ENCODE results near the gene RBM38.
"Not testable (repeated sequence)": the region's sequence is repeated elsewhere in the genome, so short reads cannot be mapped to it uniquely, and the experiment has no call there.

RBM38 gene

GRCh38 chr20:57421253-57422220, 30.3 kb downstream of the RBM38 start:
- DNase-seq: no peak

- DNase-seq: no peak
These were observed 31.1 kb downstream of the RBM38 start for GRCh38 chr20:57422254-57422653.

GRCh38 chr20:57425150-57426013, 34.2 kb downstream of the RBM38 start:
- DNase-seq: no peak

- DNase-seq: no peak
These were observed 35.1 kb downstream of the RBM38 start for GRCh38 chr20:57426271-57426689.

DNA sequence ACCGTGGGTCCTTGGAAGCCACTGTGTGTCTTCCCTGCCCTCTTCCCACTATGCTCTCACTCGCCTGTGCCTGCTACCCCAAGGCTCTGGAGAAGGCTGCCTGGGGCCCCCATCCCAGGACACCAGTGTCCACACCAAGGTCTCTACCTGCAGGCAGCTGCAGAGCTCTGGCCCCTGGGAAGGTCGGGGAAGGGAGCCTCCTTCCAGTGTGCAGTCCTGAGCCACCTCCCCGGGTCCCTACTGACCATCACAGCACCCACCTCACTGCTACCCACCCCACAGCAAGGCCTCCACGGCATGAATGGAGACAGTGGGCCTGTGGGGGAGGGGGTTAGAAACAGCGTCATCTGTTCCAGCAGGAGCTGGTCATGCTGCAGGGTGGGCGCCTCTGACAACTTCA, 35.6 kb downstream of the RBM38 start:
- DNase-seq: no peak

DNA sequence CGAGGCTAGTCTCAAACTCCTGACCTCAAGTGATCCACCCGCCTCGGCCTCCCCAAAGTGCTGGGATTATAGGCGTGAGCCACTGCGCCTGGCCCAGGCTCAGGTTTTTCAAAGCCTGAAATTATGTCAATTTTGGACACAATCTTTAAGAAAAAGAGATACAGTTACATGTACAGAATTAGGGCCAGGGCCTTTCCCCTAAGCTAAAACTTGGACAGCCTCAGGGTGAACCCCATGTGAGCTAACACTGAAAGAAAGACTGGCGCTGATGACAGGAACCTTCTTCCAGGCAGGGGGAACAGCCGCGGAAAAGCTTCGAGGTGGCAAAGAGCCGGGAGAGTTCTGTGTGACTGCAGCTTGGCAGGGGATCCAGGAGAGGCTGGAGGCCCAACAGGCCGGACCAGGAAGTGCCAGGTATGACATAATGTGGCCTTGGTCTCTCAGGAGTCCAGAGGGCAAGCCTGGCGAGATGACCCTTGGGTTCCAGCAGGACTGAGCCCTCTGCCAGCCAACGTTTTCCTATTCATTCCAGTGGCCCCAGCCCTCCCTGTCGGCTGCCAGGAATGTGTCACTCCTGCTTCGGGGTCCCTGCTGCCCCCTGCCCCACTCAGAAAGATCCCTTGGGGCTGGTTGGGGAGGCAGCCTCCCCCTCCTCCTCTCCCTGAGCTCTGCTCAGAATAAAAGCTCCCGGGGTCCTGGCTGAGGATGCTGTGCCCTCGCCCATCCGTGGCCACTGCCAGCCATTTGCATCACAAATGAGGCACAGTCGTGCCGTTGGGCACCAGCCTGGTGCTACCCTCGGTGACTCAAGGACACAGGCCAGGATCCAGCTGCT, 37.3 kb downstream of the RBM38 start:
- DNase-seq: no peak

- DNase-seq: no peak
These were observed 37.9 kb downstream of the RBM38 start for GRCh38 chr20:57429159-57429496.

GRCh38 chr20:57429580-57430200, 38.5 kb downstream of the RBM38 start:
- no peak for DNase-seq

GRCh38 chr20:57430201-57430596, 39.0 kb downstream of the RBM38 start:
- not testable (repeated sequence) for DNase-seq

DNA sequence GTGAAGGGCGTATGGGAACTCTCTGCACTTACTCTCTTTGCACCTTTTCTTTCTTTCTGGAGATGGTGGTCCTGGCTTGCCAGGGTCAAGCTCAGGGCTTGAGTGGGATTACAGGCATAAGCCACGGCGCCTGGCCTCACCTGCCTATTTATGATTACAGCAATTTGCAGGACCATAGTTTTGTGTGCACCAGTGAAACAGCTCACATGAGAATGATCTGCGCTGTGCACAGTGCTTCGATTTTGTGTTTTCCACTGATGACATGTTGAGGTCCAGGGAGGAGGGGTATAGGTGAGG, 40.3 kb downstream of the RBM38 start:
- DNase-seq: no peak

GRCh38 chr20:57432480-57432861, 41.3 kb downstream of the RBM38 start:
- DNase-seq: no peak

- peak; percentile 59 for DNase-seq
These were observed 41.8 kb downstream of the RBM38 start for GRCh38 chr20:57432862-57433491.

- DNase-seq: no peak
These were observed 42.6 kb downstream of the RBM38 start for GRCh38 chr20:57433657-57434389.

- no peak for DNase-seq
These were observed 43.1 kb downstream of the RBM38 start for GRCh38 chr20:57434390-57434700.

DNA sequence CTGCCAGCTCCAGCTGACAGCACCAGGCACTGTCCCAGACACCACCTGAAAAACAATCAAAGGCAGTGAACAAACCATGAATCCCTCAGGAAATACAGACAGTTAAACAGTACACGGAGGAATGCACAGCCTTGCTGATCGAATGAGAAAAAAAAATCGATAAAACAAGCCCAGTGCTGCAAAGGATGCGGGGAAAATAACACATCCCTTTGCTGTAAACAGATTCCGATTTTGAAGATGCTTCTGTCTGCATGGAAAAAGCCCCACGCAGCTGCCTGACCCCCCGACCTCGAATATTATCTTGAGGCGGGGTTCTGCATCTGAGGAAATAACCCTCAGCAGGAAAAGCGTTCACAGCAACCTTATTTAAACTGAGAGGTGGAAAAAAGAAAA, 43.9 kb downstream of the RBM38 start:
- DNase-seq: no peak

- DNase-seq: no peak
These were observed 44.5 kb downstream of the RBM38 start for GRCh38 chr20:57435498-57436222.

GRCh38 chr20:57436223-57436545, 45.0 kb downstream of the RBM38 start:
- no peak for DNase-seq

- no peak for DNase-seq
These were observed 46.1 kb downstream of the RBM38 start for GRCh38 chr20:57437267-57437666.

- no peak for DNase-seq
These were observed 46.6 kb downstream of the RBM38 start for GRCh38 chr20:57437672-57438330.

DNA sequence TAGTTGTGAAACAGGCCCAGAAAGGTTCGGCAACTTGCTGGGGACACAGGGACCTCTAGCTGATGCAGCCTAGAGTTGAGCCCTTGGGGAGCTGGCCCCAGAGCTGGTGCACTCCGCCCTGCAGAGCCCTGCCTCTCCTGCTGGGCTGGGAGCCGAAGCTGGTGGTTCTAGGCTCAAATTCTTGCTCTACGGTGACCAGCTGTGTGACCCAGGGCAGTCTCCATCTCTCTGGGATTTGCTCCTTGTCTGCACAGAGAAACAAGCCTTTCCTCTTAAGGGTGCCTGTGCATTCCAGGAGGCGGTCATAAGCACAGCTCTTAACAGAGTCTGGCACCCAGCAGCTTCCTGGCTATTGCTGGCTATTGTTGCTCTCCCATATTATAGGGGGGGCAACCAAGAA, 47.4 kb downstream of the RBM38 start:
- DNase-seq: no peak

DNA sequence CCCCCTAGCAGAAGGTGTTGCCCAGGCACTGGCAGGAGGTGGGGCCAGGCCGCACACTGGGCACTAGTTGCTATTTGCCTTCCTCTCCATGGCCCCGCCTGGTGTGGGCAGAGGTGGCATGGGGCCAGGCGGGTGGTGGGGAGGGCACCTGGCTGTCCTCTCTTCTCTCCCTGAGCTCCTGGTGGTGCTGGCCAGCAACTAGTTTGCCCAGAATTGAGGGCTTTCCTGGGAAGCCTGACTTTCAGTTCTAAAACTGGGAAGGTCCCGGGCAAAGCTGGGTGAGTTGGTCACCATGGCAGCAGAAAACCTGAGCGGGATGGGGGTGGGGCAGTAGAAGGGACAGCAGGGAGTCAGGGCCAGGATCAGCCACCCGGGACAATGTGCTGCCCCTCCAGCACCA, 48.2 kb downstream of the RBM38 start:
- no peak for DNase-seq
